Keratinocyte (primary cell): ENCODE data around the gene SKA2.

Experiments
- EZH2 ChIP-seq: IDR thresholded peaks from one replicate; pipeline ENCODE4 v1.6.1; 2012; ENCODE audit warnings: inconsistent platforms, mild to moderate bottlenecking, low read length, moderate library complexity
- TF ChIP-seq, protein P1 (sequence below), 3 experiments: IDR thresholded peaks in 1 of 3; conservative IDR thresholded peaks in 1 of 3; optimal IDR thresholded peaks in 1 of 3; 2 replicates in 2 of 3; 3 replicates in 1 of 3; pipeline versions ENCODE3 to v1.5.1; 2011; ENCODE audit warnings: low read length in 3 of 3, mild to moderate bottlenecking in 3 of 3, moderate library complexity in 2 of 3, control low read depth in 1 of 3, inconsistent platforms in 1 of 3; ENCODE audit not compliant: insufficient read depth in 2 of 3; ENCODE audit errors: extremely low read depth in 1 of 3

DNA sequence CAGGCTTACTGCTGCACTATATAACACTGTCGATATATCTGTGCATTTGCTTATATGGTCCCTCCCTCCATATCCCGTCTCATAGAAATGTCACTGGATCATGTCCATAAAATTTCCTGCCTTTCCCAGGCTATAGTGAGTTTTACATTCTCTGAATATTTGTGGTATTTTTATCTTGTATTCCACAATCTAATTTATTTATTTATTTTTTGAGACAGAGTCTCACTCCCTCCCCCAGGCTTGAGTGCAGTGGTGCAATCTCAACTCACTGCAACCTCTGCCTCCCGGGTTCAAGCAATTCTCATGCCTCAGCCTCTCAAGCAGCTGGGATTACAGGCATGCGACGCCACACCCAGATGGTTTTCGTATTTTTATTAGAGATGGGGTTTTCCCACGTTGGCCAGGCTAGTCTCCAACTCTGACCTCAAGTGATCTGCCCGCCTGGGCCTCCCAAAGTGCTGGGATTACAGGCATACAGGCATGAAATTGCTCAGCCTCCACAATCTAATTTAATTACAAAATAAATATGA is 61.2 kb downstream of the SKA2 start:
- TF ChIP-seq, protein P1, sequence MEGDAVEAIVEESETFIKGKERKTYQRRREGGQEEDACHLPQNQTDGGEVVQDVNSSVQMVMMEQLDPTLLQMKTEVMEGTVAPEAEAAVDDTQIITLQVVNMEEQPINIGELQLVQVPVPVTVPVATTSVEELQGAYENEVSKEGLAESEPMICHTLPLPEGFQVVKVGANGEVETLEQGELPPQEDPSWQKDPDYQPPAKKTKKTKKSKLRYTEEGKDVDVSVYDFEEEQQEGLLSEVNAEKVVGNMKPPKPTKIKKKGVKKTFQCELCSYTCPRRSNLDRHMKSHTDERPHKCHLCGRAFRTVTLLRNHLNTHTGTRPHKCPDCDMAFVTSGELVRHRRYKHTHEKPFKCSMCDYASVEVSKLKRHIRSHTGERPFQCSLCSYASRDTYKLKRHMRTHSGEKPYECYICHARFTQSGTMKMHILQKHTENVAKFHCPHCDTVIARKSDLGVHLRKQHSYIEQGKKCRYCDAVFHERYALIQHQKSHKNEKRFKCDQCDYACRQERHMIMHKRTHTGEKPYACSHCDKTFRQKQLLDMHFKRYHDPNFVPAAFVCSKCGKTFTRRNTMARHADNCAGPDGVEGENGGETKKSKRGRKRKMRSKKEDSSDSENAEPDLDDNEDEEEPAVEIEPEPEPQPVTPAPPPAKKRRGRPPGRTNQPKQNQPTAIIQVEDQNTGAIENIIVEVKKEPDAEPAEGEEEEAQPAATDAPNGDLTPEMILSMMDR (optimal IDR thresholded peaks at IDR 0.05 in 1 of 3, IDR thresholded peaks at IDR 0.05 in 1 of 3, conservative IDR thresholded peaks at IDR 0.05 in 1 of 3; ENCODE audit: extremely low read depth in 1 of 3, insufficient read depth in 2 of 3, low read length in 3 of 3) = no peak
- no peak for TF ChIP-seq EZH2
